ENCODE results near the gene LCK. TPM values are rescaled to one million over a fixed set of nuclear protein-coding genes. Genes with fewer than 3 reads are reported as not detected.

Gene LCK
- total RNA-seq, 1 experiment from 2014 or later: not detected

GRCh38 chr1:32321712-32322291 lies 70.7 kb downstream of the LCK start:
- no peak for DNase-seq (ENCODE audit: low read depth)

GRCh38 chr1:32327204-32327603 lies 76.1 kb downstream of the LCK start:
- DNase-seq (ENCODE audit: low read depth): no peak

GRCh38 chr1:32329931-32330466 lies 78.9 kb downstream of the LCK start:
- DNase-seq (ENCODE audit: low read depth): no peak

GRCh38 chr1:32330558-32331151 lies 79.6 kb downstream of the LCK start:
- no peak for DNase-seq (ENCODE audit: low read depth)

- DNase-seq (ENCODE audit: low read depth): no peak
Observed at GRCh38 chr1:32331549-32331948, 80.5 kb downstream of the LCK start.

GRCh38 chr1:32332290-32333079 lies 81.4 kb downstream of the LCK start:
- peak; percentile 43 for DNase-seq (ENCODE audit: low read depth)

GRCh38 chr1:32333251-32333963 lies 82.3 kb downstream of the LCK start:
- no peak for DNase-seq (ENCODE audit: low read depth)

- DNase-seq (ENCODE audit: low read depth): no peak
Observed at GRCh38 chr1:32334274-32334861, 83.3 kb downstream of the LCK start.

GRCh38 chr1:32334864-32335534 lies 83.9 kb downstream of the LCK start:
- DNase-seq (ENCODE audit: low read depth): peak; percentile 45

- DNase-seq (ENCODE audit: low read depth): no peak
Observed at GRCh38 chr1:32335535-32335789, 84.4 kb downstream of the LCK start.

Other genes starting within 250 kb of the LCK start
- 54.4 and 59.0 TPM in 2 replicates for gene KHDRBS1, start 237.4 kb upstream of the LCK start, total RNA-seq (2014; rRNA removed; shearing (Covaris generic))
- gene TMEM39B, start 178.3 kb upstream of the LCK start, total RNA-seq (2014; rRNA removed; shearing (Covaris generic)): 6.9 and 13.0 TPM in 2 replicates
- gene KPNA6, start 143.2 kb upstream of the LCK start, total RNA-seq (2014; rRNA removed; shearing (Covaris generic)): 39.7 and 40.6 TPM in 2 replicates
- 48.4 and 57.0 TPM in 2 replicates for gene TXLNA, start 71.6 kb upstream of the LCK start, total RNA-seq (2014; rRNA removed; shearing (Covaris generic))
- gene CCDC28B, start 50.7 kb upstream of the LCK start, total RNA-seq (2014; rRNA removed; shearing (Covaris generic)): 29.1 and 37.4 TPM in 2 replicates
- gene IQCC, start 45.6 kb upstream of the LCK start, total RNA-seq (2014; rRNA removed; shearing (Covaris generic)): 2.9 and 5.6 TPM in 2 replicates
- gene DCDC2B, start 42.2 kb upstream of the LCK start, total RNA-seq (2014; rRNA removed; shearing (Covaris generic)): not detected in 2 replicates
- 14.9 and 16.2 TPM in 2 replicates for gene TMEM234, start 28.9 kb upstream of the LCK start, total RNA-seq (2014; rRNA removed; shearing (Covaris generic))
- gene EIF3I, start 28.9 kb upstream of the LCK start, total RNA-seq (2014; rRNA removed; shearing (Covaris generic)): 423 and 475 TPM in 2 replicates
- gene FAM167B, start 4.0 kb upstream of the LCK start, total RNA-seq (2014; rRNA removed; shearing (Covaris generic)): 0.49 TPM in 1 of 2 replicates, not detected in the other
- gene HDAC1, start 40.8 kb downstream of the LCK start, total RNA-seq (2014; rRNA removed; shearing (Covaris generic)): 115 and 121 TPM in 2 replicates
- 31.7 and 47.7 TPM in 2 replicates for gene MARCKSL1, start 85.0 kb downstream of the LCK start, total RNA-seq (2014; rRNA removed; shearing (Covaris generic))
- 0.29 and 0.84 TPM in 2 replicates for gene FAM229A, start 111.2 kb downstream of the LCK start, total RNA-seq (2014; rRNA removed; shearing (Covaris generic))
- gene TSSK3, start 111.3 kb downstream of the LCK start, total RNA-seq (2014; rRNA removed; shearing (Covaris generic)): 0.12 and 0.39 TPM in 2 replicates
- gene BSDC1, start 143.2 kb downstream of the LCK start, total RNA-seq (2014; rRNA removed; shearing (Covaris generic)): 45.1 and 52.7 TPM in 2 replicates
- under 0.01 TPM in 1 of 2 replicates, not detected in the other for gene ZBTB8B, start 213.8 kb downstream of the LCK start, total RNA-seq (2014; rRNA removed; shearing (Covaris generic))

Data from RPMI7951 (cell line).